Activated naive CD8-positive, alpha-beta T cell treated with anti-CD3 and anti-CD28 coated beads, Interleukin-2, amount 50 U/mL, for 16 hours (primary cell): Measurements from ENCODE around the gene TTC16.

Source experiments
- DNase-seq: peaks from one replicate; pipeline ENCODE4 v3.0.0-alpha.2; 2020; ENCODE audit warnings: low read depth, low spot score

The TTC16 gene, protein sequence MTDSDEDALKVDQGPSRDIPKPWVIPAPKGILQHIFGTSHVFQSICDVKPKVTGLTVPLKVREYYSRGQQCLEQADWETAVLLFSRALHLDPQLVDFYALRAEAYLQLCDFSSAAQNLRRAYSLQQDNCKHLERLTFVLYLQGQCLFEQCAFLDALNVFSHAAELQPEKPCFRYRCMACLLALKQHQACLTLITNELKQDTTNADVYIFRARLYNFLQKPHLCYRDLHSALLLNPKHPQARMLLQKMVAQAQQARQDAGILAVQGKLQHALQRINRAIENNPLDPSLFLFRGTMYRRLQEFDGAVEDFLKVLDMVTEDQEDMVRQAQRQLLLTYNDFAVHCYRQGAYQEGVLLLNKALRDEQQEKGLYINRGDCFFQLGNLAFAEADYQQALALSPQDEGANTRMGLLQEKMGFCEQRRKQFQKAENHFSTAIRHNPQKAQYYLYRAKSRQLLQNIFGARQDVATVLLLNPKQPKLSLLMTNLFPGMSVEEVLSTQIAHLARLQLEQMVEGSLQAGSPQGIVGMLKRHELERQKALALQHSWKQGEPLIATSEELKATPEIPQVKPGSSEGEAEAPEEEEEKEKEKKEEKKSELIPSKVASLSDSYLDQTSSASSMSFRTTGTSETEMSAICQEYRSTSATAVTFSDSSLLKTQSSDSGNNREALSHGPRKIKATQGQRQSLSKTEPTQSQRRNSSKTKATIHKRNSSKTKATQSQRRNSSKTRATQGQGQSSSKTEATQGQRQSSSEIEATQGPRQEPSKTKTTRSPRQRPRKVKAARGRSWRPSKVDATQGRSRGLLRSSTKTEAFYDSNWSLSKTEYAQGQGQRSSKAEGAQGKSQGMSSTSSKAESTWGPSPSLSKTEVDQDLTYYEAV

DNA sequence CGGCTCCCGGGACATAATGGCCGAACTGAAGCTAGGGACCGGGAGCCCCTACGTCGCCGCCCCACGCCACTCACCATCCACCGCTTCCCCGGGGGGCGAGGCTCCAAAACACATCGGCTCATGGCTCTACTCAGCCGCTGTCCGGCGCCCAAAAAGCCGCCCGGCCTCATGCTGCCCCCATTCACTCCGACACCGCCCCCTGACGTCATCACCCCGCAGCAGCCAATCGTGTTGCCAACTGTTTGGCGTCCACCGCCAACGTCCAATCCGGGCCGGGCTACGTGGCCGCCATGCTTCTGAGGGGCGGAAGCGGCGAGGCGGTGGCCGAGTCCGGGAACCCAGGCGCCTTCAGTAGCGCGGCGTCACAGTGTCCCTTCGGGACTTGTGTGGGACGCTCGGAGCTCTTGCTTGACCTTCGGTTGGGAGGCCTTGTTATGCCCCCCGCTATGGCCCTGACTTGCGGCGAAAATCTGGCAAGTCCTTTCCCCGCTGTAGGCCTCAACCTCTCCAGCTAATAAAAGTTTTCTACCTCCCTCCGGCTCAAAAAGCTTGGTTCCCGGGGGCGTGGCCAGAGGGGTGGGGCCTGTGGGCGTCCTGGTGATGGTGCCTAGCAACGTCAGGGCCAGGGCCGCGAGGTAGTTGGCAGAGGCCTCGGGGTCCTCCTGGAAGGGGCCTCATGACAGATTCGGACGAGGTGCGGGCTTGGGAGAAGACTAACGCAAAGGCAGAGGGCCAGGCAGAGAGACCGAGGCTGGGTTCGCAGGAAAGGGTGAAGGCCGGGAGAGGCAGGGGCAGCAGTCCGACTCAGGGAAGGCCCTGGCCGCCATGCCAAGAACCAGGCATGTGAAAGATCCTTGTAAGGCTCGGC lies at the start of gene TTC16, which contains the start of gene PTRH1:
Gene TTC16, plus strand, starts transcription at position 610 of the 868 bp plus-strand sequence. Its CDS starts 67 bp downstream, at position 677.
Gene PTRH1, minus strand, starts transcription at position 194 of the 868 bp plus-strand sequence. Its CDS starts 24 bp downstream, at position 170.
- peak; percentile 91 for DNase-seq

DNA sequence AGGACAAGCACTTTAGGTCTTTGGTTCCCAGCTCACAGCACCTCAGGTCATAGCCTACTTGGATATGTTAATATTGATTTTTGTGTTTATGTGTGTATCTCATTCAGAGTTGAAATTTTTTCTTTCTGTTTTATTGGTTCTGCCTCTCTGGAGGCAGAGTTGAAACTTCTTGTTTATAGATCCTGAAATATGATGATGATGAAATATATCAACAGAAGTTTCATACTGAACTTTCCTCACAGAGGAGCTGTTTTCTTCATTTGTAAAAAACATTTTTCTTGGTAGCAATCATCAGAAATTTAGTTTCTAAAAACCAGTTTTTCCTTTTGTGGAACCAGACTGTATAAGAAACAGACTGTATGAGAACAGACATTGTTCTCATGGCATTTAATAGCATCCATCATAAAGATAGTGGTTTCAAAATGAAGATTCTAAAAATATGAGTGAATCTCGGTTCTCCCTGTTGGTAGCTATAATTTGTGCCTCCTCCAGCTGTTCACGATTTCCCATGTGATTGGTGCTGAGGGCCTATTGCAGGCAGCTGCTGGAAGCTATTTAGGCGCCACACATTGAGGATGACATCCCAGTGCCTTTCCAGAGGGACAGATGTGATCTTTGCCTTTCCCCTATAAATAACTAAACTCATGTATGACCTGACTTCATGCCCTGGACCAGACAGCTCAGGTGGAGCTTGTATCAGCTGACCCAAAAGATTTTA lies 48.6 kb upstream of the TTC16 start:
- no peak for DNase-seq

DNA sequence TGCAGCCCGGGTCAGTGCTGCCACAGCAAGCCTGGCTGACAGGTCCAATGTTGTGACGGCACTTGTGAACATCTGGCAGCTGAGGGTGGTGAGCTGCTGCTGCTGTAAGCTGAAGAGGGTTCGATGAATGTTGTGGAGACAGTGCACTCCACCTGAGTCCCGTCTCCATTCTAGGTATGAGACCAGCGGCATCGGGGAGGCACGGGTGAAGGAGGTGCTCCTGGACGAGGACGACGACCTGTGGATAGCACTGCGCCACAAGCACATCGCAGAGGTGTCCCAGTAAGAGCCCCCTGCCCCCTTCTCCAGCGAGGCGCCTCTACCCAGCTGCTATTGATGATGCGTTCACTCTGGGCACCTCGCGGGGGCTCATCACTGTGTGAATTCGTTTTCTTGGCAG lies 48.0 kb upstream of the TTC16 start:
- no peak for DNase-seq

DNA sequence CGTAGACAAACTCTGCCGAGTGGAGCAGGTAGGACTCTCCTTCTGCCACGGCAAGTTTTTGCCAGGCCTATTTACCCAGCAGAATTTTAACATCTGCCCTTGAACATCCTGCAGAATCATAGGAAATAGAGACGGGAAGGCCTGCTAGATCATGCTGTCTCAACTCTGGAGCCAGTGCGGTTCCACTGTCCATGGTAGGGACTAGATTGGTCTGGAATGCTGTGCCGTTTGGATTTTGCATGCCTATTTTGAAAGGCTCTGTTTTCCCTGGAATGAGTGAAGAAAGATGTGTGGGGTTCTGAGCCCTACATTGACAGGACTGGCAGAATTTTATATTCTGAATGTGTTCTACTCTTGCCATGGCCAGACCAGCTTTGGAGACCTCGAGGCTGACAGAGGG lies 42.6 kb upstream of the TTC16 start:
- DNase-seq = no peak

DNA sequence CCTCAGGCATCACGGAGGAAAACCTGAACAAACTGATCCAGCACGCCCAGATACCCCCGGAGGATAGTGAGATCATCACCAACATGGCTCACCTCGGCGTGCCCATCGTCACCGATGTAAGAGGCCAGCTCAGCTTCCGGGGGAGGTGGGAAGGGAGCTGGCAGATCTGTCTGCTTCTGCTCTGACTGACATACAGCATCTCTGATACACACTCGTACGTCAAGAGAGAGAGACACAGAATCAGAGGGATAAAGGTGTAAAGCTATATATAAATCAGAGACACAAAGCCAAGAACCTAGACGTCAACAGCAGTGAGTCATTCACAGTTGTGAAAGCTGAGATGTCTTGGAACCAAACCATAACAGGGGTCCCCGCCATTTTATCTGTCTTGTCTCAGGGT lies 39.2 kb upstream of the TTC16 start:
- DNase-seq = no peak

DNA sequence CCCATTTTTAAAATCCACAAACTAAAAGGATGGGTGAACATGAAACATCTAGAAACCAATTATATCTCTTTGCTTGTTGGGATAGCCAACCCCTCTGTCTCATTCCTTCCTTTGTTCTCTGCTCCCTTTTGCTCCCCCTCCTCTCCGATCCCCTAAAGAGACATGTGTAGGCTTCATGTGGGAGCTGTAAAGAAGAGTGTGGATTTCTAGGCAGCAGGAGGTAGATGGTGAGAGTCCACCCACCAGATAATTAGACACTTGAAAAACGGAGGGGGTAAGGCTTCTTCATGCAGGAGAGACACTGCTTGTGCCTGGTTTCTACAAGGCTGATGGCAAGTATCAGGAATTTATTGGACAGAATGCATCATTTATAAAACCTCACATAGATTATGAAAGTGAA lies 36.4 kb upstream of the TTC16 start:
- no peak for DNase-seq

DNA sequence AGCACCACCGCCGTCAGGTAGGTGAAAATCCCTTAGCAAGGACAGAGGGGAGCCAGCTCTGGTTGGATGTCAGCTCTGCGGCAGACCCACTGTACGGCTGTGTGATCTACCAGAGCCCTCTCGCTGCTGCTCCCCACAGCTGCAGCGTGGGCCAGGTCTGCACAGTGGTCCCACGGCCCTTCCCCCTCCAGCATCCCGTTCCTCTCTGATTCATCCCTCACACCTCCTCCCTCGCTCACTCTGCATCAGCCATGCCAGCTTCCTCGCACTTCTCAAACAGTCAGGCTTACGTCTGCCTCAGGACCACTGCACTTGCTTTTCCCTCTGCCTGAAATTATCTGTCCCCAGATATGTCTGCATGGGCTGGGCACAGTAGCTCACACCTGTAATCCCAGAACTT lies 35.7 kb upstream of the TTC16 start:
- no peak for DNase-seq

DNA sequence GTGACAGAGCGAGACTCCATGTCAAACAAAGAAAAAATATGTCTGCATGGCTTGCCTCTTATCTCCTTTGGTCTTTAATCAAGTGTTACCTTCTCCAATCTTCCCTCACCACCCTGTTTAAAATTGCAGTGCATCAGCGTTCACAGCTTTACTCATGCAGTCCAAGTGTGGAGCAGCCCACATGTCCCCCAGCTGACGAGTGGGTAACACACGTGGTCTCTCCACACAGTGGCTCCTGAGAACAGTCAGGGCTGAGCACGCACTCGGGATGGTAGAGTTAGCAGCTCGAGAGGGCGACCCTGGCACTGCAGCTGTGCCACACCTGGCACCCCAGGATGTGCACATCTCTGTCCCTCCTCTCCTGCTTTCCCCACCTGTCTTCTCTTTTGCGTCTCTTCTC lies 35.0 kb upstream of the TTC16 start:
- no peak for DNase-seq

DNA sequence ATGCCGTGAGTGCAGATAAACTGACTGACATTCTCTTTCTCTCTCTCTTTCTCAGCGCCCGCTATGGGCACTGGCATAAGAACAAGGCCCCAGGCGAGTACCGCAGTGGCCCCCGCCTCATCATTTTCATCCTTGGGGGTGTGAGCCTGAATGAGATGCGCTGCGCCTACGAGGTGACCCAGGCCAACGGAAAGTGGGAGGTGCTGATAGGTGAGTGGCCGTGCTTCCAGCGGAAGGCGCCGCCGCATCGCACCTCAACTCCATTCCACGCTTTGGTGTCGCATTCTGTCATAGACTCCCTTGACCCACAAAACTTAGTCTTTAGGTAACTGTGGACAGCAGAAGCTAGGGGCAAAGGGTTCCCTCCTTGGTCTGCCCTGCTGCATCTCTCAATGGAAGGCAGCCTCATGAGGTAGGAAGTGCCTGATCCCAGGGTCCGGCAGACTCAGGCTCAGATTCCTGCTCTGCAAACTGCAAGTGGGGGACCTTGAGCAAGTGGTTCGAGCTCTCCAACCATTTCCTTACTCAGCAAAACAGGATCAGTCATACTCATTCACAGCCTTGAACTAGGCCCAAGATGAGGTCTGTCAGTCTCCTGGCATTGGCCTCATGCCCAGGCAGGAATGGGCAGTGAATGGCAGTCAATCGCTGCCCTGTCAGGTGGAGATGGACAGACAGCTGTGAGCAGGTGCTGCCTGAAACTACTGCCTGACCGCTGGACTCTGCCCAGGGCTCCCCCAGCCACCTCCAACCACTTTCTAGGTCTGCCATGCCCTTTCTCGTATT lies 33.3 kb upstream of the TTC16 start:
- DNase-seq = no peak

DNA sequence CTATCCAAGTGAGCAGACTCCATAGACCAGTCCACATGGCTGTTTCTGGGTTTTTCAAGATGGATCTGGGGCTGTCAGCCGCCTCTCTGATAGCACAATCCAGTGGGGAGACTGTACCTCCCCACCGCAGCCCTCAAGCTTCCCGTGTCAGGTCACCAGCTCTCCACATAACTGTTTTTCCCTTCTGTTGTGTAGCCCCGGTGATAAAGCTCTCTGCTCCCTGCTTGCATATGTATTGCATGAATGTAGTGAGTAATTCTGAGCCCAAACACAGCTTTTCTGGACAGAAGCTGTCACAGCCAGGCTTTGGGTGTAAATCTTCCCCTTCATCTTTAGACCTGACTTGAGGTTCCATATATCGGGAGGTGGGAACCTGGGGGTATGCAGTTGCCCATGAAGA lies 32.2 kb upstream of the TTC16 start:
- DNase-seq = no peak

DNA sequence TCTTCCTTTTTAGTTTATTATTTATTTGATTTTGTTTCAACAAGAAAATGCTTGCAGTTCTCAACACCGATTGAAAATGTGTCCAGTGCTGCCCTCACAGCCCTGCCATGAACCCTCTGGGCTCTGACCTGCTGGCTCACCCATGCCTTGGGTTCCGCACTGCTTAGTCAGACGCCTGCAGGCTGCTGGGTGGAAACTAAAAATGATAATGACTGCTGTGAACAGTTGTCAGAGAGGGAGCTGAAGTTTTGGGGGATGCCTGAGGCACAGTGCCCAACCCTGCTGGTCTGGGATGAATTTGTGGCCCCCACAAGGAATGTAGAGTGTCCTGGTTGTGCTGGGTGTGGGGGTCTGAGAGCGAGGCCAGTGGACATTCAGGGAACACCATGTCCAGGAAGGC lies 31.3 kb upstream of the TTC16 start:
- no peak for DNase-seq

DNA sequence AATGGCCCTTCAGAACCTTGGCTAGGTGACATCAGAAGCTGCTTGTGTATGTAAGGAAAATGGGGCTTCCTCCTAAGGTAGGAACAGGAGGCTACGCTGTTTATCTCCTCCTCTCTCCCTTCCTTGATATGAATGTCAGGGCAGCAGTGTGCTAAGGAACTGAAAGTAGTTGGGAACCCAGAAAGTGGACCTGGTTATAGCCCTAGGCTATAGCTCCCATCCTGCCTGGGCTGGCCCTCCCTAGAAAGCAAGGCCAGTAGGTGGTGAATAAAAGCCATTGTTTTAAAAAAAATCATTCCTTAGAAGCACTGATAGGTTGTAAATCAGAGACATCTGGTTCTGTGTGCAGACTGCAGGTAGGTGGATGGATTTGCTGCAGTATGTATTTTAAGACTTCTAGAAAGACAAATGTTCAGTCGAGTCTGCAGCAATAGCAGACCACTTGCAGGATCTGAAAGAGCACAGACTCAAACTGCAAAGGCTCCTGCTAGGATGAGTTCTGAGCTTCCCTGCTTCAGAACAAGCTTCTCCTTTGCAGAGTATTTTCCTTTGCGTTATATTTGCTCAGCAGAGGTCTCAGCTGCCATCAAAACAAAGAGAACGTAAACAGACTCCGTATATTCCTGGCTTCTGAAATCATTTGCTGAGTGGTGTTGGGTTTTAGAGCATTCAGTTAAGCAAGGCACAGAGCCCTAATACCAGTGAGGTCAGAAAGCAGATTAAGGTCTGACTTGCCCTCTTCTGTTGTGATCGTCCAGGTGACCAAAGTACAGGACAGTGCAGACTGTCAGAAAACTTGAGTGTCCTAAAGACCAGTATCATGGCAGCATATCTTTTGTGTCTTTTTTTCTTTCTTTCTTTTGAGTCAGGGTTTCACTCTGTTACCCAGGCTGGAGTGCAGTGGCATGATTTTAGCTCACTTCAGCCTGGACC lies 29.2 kb upstream of the TTC16 start:
- no peak for DNase-seq

DNA sequence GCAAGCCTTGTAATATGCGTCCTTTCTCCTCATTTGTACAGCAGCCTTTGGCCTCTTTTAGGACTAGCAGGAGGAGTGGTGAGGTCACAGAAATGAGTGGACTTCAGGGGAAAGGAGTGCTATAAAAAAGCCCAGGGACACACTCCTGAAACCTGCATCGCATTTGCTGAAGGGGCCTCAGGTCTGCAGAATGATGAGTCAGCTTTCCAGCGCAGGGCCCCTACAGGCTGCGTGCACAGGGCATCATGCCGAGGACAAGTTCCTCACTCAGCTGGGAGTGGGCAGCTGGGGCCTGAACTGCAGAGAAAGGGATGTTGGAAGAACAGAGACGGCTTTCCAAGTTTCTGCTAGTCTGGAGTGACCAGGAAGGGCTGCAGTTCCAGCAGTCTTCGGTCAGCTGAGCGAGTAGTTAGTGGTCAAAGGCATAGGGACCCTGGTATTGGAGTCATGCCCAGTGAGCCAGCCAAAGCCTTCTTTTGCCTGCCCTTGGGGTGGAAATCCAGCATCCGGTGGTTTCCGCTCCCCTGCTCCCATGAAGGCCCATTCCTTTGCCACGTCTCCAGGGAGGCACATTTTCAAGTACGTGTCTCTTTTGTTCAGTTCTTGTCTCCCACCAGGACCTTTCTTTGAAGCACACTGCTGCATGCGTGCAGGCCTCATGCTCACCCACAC lies 26.4 kb upstream of the TTC16 start:
- no peak for DNase-seq

DNA sequence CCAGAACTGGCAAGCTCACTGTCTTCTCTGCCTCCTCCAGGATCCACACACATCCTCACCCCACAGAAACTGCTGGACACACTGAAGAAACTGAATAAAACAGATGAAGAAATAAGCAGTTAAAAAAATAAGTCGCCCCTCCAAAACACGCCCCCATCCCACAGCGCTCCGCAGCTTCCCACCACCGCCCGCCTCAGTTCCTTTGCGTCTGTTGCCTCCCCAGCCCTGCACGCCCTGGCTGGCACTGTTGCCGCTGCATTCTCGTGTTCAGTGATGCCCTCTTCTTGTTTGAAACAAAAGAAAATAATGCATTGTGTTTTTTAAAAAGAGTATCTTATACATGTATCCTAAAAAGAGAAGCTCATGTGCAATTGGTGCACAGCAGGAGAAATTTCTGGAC lies 25.1 kb upstream of the TTC16 start:
- no peak for DNase-seq

DNA sequence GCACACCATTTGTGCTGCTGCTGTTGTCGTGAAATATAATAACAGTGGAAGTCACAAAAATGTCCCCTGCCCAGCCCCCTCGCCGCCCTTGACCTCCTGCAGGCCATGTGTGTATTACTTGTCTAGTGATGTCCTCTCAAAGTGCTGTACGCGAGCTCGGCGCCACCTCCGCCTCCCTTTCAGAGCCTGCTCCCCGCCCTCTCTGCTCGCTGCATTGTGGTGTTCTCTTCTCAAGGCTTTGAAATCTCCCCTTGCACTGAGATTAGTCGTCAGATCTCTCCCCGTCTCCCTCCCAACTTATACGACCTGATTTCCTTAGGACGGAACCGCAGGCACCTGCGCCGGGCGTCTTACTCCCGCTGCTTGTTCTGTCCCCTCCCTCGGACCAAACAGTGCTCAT lies 23.8 kb upstream of the TTC16 start:
- DNase-seq = no peak

DNA sequence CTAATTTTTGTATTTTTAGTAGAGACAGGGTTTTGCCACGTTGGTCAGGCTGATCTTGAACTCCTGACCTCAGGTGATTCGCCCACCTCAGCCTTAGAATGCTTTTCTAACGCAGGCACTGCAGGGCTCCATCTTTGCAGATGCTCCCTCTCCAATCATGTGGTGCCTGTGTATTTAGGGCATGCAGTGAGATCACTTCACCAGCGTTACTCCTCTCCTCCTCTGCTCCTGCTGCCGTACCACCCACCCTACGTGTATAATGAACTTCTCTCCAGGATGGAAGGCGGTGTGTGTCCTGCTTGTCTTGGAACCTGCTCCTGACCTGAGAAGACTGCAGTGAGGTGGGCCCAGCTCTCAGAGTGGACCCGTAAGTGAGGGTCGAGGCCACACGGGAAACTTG lies 22.7 kb upstream of the TTC16 start:
- no peak for DNase-seq

DNA sequence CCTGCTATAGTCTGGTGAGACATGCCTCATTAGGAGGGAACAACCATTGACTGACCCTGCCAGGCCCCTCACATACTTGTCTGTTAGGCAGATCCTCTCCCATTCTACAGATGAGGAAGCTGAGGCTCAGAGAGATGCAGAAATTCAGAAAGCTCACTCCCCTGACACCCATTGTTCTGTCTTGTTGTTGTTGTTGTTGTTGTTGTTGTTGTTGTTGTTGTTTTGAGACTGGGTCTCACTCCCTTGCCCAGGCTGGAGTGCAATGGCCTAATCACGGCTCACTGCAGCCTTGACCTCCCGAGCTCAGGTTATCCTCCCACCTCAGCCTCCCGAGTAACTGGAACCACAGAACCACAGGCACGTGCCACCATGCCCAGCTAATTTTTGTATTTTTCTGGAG lies 22.2 kb upstream of the TTC16 start:
- DNase-seq = no peak

DNA sequence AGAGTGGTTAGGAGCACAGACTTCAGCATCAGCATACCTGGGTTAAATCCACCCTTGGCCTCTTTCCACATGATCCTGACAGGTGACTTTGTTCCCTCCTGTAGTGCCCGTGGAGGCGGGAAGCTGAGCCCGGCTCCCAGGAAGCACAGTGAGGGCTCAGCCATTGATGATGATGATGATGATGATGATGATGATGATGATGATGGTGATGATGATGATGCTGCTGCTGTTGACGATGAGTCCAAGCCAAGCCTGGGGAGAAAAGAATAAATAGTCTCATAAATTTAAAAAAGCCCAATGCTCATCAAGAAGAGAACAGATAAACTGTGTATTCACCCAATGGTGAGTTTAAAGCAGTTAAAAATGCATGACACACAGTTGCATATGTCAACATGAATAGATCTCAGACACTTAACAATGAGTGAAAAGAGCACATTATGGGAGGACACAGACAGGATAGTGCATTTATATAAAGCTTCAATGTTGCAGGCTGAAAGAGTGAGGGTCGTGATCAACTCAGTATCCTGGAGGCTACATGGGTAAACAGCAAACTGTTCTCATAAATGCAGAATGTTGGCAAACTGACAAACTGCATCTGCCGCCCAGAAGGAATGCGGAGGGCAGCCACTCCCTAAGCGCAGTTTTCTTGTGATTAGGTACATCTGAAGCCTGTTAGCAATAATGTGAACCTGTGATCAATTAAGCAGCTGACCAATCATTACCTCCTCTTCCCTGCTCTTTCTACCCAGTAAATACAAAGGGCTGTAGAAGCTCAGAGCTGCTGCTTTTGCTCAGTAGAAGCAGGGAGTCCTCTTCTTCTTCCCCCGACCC lies 20.8 kb upstream of the TTC16 start:
- DNase-seq = no peak
